PC-3 (cell line): Measurements from ENCODE around the gene STXBP4. TPM values are rescaled to one million over a fixed set of nuclear protein-coding genes. Genes with fewer than 3 reads are reported as not detected.

Experiments
- ATAC-seq: fragments of 200-7000 bp; cut with Tn5 transposase; 2 replicates; pipeline ENCODE4 v1.9.1; 2020; ENCODE audit warnings: mild to moderate bottlenecking, moderate library complexity
- BruUV-seq: library from RNA; stranded (reverse); fragments of 400-500 nt; replicated peaks from 2 replicates; lab custom pipeline; 2021; lab: Mats Ljungman, UMichigan
- CTCF ChIA-PET: fragments of 300-600 bp; sonication (Branson Sonifier 250); formaldehyde crosslinking; loops from one replicate; lab custom pipeline; 2022; ENCODE audit warnings: antibody characterized with exemption; lab: Charles Lee
- POLR2A ChIA-PET: fragments of 300-600 bp; sonication (Branson Sonifier 250); formaldehyde crosslinking; loops from one replicate; lab custom pipeline; 2022; ENCODE audit warnings: antibody characterized with exemption; ENCODE audit not compliant: unreplicated experiment; lab: Charles Lee
- DNase-seq: peaks from one replicate; pipeline ENCODE4 v3.0.0-alpha.2; 2015
- H2AFZ ChIP-seq: fragments of 300-600 bp; sonication (generic); 2 replicates; pipeline ENCODE4 v1.6.0; 2016; ENCODE audit warnings: antibody characterized with exemption, low read length
- H3F3A ChIP-seq: fragments of 300-600 bp; sonication (generic); one replicate; pipeline ENCODE4 v1.6.0; 2017; ENCODE audit warnings: antibody characterized with exemption, low read length, control low read depth, mild to moderate bottlenecking; ENCODE audit not compliant: unreplicated experiment
- H3K27ac ChIP-seq: fragments of 300-600 bp; sonication (generic); 2 replicates; pipeline ENCODE4 v1.5.1; 2016; ENCODE audit warnings: mild to moderate bottlenecking, low read length
- H3K27me3 ChIP-seq: fragments of 300-600 bp; sonication (generic); 2 replicates; pipeline ENCODE4 v1.6.1; 2016; ENCODE audit warnings: low read length, mixed read lengths
- H3K36me3 ChIP-seq: fragments of 300-600 bp; sonication (generic); 2 replicates; pipeline ENCODE4 v1.6.1; 2016; ENCODE audit warnings: low read depth, mixed run types, low read length, mixed read lengths
- H3K4me1 ChIP-seq: fragments of 300-600 bp; sonication (generic); 2 replicates; pipeline ENCODE4 v1.5.1; 2016; ENCODE audit warnings: low read length; ENCODE audit not compliant: insufficient read depth
- H3K4me2 ChIP-seq: fragments of 300-600 bp; sonication (generic); 2 replicates; pipeline ENCODE4 v1.6.0; 2016; ENCODE audit warnings: low read length
- H3K4me3 ChIP-seq: fragments of 300-600 bp; sonication (generic); 2 replicates; pipeline ENCODE4 v1.5.1; 2016; ENCODE audit warnings: mild to moderate bottlenecking, low read length, mixed read lengths
- H3K79me2 ChIP-seq: fragments of 300-600 bp; sonication (generic); 2 replicates; pipeline ENCODE4 v1.6.1; 2017; ENCODE audit warnings: low read length, mixed read lengths
- H3K9ac ChIP-seq: fragments of 300-600 bp; sonication (generic); 2 replicates; pipeline ENCODE4 v1.6.0; 2016; ENCODE audit warnings: mild to moderate bottlenecking, low read length
- H3K9me2 ChIP-seq: fragments of 300-600 bp; sonication (generic); replicated peaks from 2 replicates; pipeline ENCODE4 v1.6.1; 2016; ENCODE audit warnings: mixed run types, low read length, mixed read lengths
- H3K9me3 ChIP-seq: fragments of 300-600 bp; sonication (generic); 2 replicates; pipeline ENCODE4 v1.6.1; 2016; ENCODE audit warnings: low read length, mixed read lengths
- H4K20me1 ChIP-seq: fragments of 300-600 bp; sonication (generic); 2 replicates; pipeline ENCODE4 v1.6.1; 2016; ENCODE audit warnings: low read length, mixed read lengths
- CTCF ChIP-seq: fragments of 300-600 bp; sonication (generic); conservative IDR thresholded peaks from 2 replicates; pipeline ENCODE4 v1.5.1; 2017; ENCODE audit warnings: antibody characterized with exemption, low read depth, mild to moderate bottlenecking, low read length
- EZH2 ChIP-seq: fragments of 300-600 bp; sonication (generic); IDR thresholded peaks from one replicate; pipeline ENCODE4 v1.6.1; 2017; ENCODE audit warnings: antibody characterized with exemption, mild to moderate bottlenecking, low read length; ENCODE audit not compliant: unreplicated experiment
- EZH2phosphoT487 ChIP-seq: fragments of 300-600 bp; sonication (generic); IDR thresholded peaks from 2 replicates; pipeline ENCODE4 v1.6.1; 2018; ENCODE audit warnings: mild to moderate bottlenecking, antibody characterized with exemption, low read length, borderline replicate concordance
- intact Hi-C: fragments of 100-400 bp; cut with micrococcal nuclease; formaldehyde crosslinking; loops from 2 replicates; pipeline ENCODE4 v1.9.0; 2023
- total RNA-seq: library from RNA; depleted of rRNA; stranded (reverse); fragments of >200 nt; gene quantifications from 2 replicates; pipeline ENCODE4 v1.2.3, GENCODE V29; 2014

Gene STXBP4
- total RNA-seq, 1 experiment from 2014 or later, result 6.2 TPM

- Histone ChIP-seq H2AFZ (no peak overlapping the region), H3K4me3 (no peak overlapping the region), H3K27me3 (no peaks in the 10 kb centered on the region), H3K9me3 (no peaks in the 10 kb centered on the region), H3K4me1 (peaks cover 28% of the 10 kb centered on the region), H3F3A (peaks cover 4% of the 10 kb centered on the region), H3K9me2 (no peaks in the 10 kb centered on the region), H3K79me2 (no peaks in the 10 kb centered on the region), H3K27ac (no peak overlapping the region), H3K9ac (no peak overlapping the region), H4K20me1 (no peaks in the 10 kb centered on the region), H3K4me2 (no peak overlapping the region), H3K36me3 (no peaks in the 10 kb centered on the region)
- no peak for DNase-seq
- TF ChIP-seq EZH2 (no peak), EZH2phosphoT487 (no peak), CTCF (no peak)
- ChIA-PET POLR2A (no interaction called here), CTCF (no interaction called here)
- no TSS peak for BruUV-seq
- intact Hi-C loops, result no loop called here
- no peak for ATAC-seq
These were observed 91.2 kb downstream of the STXBP4 start for GRCh38 chr17:55059724-55060123.

- no TSS peak for BruUV-seq
- H3K4me2 ChIP-seq, result 0 out of 2 replicates have a peak overlapping the region, but pooled peaks have one; percentile 6
- H3K79me2 ChIP-seq, result no peaks in the 10 kb centered on the region
- no peaks in the 10 kb centered on the region for H3K36me3 ChIP-seq
- no peak overlapping the region for H3K9ac ChIP-seq
- H4K20me1 ChIP-seq, result no peaks in the 10 kb centered on the region
- intact Hi-C loops, result no loop called here
- DNase-seq (peak; percentile 76), ATAC-seq (peak; percentile 93)
- H3K4me1 ChIP-seq, result peaks cover 19% of the 10 kb centered on the region
- TF ChIP-seq CTCF, result no peak
- H2AFZ ChIP-seq, result no peak overlapping the region
- no peaks in the 10 kb centered on the region for H3K9me2 ChIP-seq
- no peaks in the 10 kb centered on the region for H3K27me3 ChIP-seq
- H3K4me3 ChIP-seq, result no peak overlapping the region
- H3K9me3 ChIP-seq, result no peaks in the 10 kb centered on the region
- no peaks in the 10 kb centered on the region for H3F3A ChIP-seq
- 0 out of 2 replicates have a peak overlapping the region, but pooled peaks have one; percentile 9 for H3K27ac ChIP-seq
- ChIA-PET CTCF (no interaction called here), POLR2A (interaction anchor here (0.6 to 0.7 kb wide), 2 partner anchors 20 to 151 kb away, joined by 3 to 7 read pairs; no protein-coding TSS in a partner anchor)
These were observed 94.4 kb downstream of the STXBP4 start for GRCh38 chr17:55062921-55063320.

- Histone ChIP-seq H3K4me3 (no peak overlapping the region), H3F3A (no peaks in the 10 kb centered on the region), H3K4me1 (peaks cover 24% of the 10 kb centered on the region), H3K36me3 (no peaks in the 10 kb centered on the region), H3K9ac (no peak overlapping the region), H3K27ac (no peak overlapping the region), H3K9me3 (no peaks in the 10 kb centered on the region), H3K79me2 (no peaks in the 10 kb centered on the region), H2AFZ (no peak overlapping the region), H3K27me3 (no peaks in the 10 kb centered on the region), H4K20me1 (no peaks in the 10 kb centered on the region), H3K4me2 (no peak overlapping the region), H3K9me2 (no peaks in the 10 kb centered on the region)
- ChIA-PET CTCF (no interaction called here), POLR2A (interaction anchor here (0.5 to 0.6 kb wide), 2 partner anchors 16 to 98 kb away, joined by 3 to 5 read pairs; no protein-coding TSS in a partner anchor)
- TF ChIP-seq EZH2phosphoT487, result no peak
- no peak for TF ChIP-seq EZH2
- TF ChIP-seq CTCF, result no peak
- intact Hi-C loops, result no loop called here
- no peak for ATAC-seq
- no peak for DNase-seq
- BruUV-seq, result no TSS peak
These were observed 95.6 kb downstream of the STXBP4 start for GRCh38 chr17:55063885-55064874.
